Gastroesophageal sphincter (tissue), 3 donors: Measurements from ENCODE around the gene LDLRAD3.

Experiments used
- CTCF ChIP-seq, 4 experiments: fragments of 200-600 bp in 2 of 4; fragments of 450-650 bp in 2 of 4; sonication (generic) in 1 of 4; IDR thresholded peaks; one replicate each; pipeline ENCODE4 v1.5.1; 2017 to 2019; ENCODE audit warnings: antibody characterized with exemption in 4 of 4, mild to moderate bottlenecking in 2 of 4, moderate library complexity in 2 of 4
- POLR2A ChIP-seq, 2 donors: fragments of 450-650 bp; IDR thresholded peaks; one replicate each; pipeline ENCODE4 v1.6.1; 2017; ENCODE audit warnings: antibody characterized with exemption in 2 of 2, mild to moderate bottlenecking in 2 of 2, moderate library complexity in 1 of 2
- POLR2AphosphoS5 ChIP-seq: sonication (generic); formaldehyde crosslinking; IDR thresholded peaks from one replicate; pipeline ENCODE4 v1.6.1; 2017; ENCODE audit warnings: antibody characterized with exemption

GRCh38 chr11:36066891-36067290 lies 123.0 kb downstream of the LDLRAD3 start:
- TF ChIP-seq CTCF (IDR thresholded peaks at IDR 0.05) = no peak
- no peak for TF ChIP-seq POLR2AphosphoS5
- TF ChIP-seq POLR2A (IDR thresholded peaks at IDR 0.05) = no peak
